ENCODE data around the gene SIGLEC5. TPM values are rescaled to one million over a fixed set of nuclear protein-coding genes. Genes with fewer than 3 reads are reported as not detected.

The SIGLEC5 gene
- total RNA-seq, 1 donor: not detected

DNA sequence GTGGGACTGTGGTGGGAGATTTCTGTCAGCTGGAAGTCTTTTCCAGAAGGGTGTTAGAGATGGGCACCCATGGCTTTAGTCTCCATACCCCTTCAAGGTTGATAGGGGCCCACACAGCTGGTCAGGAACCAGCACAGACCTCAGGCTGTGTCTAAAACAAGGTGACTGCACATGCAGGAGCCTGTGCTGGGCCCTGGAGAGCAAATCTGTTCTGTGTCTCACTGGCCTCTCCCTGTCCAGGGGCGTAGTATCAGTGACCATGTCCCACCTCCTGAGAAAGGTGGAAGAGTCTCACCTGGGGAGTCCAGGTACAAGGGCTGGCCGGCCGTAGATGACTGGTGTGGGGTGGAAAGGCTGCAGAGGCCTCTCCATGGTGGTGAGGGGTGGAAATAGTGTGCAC is 39.8 kb downstream of the SIGLEC5 start:
- TF ChIP-seq CTCF (IDR thresholded peaks at IDR 0.05; ENCODE audit: insufficient read depth, low read depth, low read length): no peak
- no peak overlapping the region for H3K4me3 ChIP-seq (ENCODE audit: low read depth, low read length)
- DNase-seq (ENCODE audit: low read depth): no peak

DNA sequence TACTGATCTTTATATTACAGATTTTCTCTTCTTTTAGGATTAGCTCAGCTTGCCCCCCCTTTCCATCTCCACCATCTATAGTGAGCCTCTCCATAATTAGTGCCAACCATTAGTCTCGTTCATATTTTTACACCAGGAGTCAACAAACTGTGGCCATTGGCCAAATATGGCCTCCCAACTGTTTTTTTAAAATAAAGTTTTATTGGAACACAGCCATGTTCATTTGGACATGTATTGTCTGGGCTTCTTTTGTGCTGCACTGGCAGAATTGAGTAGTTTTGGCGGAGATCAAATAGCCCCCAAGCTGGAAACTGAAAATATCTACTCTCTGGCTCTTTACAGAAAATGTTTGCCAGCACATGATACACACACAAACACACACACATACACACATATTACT is 40.7 kb downstream of the SIGLEC5 start:
- TF ChIP-seq CTCF (IDR thresholded peaks at IDR 0.05; ENCODE audit: insufficient read depth, low read depth, low read length): no peak
- H3K4me3 ChIP-seq (ENCODE audit: low read depth, low read length): no peak overlapping the region
- no peak for DNase-seq (ENCODE audit: low read depth)

DNA sequence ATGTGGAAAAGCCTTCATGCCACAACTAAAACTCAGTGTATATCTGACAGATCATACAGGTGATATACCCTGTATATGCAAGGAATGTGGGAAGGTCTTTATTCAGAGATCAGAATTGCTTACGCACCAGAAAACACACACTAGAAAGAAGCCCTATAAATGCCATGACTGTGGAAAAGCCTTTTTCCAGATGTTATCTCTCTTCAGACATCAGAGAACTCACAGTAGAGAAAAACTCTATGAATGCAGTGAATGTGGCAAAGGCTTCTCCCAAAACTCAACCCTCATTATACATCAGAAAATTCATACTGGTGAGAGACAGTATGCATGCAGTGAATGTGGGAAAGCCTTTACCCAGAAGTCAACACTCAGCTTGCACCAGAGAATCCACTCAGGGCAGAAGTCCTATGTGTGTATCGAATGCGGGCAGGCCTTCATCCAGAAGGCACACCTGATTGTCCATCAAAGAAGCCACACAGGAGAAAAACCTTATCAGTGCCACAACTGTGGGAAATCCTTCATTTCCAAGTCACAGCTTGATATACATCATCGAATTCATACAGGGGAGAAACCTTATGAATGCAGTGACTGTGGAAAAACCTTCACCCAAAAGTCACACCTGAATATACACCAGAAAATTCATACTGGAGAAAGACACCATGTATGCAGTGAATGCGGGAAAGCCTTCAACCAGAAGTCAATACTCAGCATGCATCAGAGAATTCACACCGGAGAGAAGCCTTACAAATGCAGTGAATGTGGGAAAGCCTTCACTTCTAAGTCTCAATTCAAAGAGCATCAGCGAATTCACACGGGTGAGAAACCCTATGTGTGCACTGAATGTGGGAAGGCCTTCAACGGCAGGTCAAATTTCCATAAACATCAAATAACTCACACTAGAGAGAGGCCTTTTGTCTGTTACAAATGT is 42.7 kb downstream of the SIGLEC5 start:
- no peak overlapping the region for H3K4me3 ChIP-seq (ENCODE audit: low read depth, low read length)
- DNase-seq (ENCODE audit: low read depth): no peak
- TF ChIP-seq CTCF (IDR thresholded peaks at IDR 0.05; ENCODE audit: insufficient read depth, low read depth, low read length): no peak

GRCh38 chr19:51586799-51587198 is 43.4 kb downstream of the SIGLEC5 start:
- no peak for DNase-seq (ENCODE audit: low read depth)
- no peak overlapping the region for H3K4me3 ChIP-seq (ENCODE audit: low read depth, low read length)
- no peak for TF ChIP-seq CTCF (IDR thresholded peaks at IDR 0.05; ENCODE audit: insufficient read depth, low read depth, low read length)

DNA sequence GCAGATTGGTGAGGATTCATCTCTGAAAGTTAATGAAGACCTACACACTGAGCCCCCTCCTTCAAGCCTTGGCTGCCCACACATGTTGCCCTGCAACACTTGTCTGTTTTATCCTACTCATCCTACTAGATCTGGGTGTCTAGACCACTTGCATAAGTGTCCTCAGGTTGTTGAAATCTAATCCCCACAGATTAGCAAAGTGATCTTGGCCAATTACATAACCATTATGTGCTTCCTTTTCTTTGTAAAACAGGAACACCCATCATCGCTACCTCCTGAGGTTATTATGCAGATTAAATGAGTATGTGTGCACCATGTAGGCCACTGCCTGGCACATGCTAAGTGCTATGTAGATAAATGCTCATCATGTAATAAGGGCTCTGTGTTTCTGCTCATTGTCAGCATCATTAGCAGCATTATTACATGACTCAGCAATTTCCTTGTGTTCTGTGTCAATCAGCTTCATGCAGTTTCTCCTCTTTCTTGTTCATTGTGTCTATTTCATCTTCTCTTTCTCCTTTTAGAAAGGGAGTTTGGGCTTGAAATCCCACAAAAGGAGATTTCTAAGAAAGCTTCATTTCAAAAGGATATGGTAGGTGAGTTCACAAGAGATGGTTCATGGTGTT is 44.0 kb downstream of the SIGLEC5 start:
- DNase-seq (ENCODE audit: low read depth): no peak
- TF ChIP-seq CTCF (IDR thresholded peaks at IDR 0.05; ENCODE audit: insufficient read depth, low read depth, low read length): no peak

GRCh38 chr19:51576850-51577249 is 53.4 kb downstream of the SIGLEC5 start:
- no peak for TF ChIP-seq CTCF (IDR thresholded peaks at IDR 0.05; ENCODE audit: insufficient read depth, low read depth, low read length)
- H3K4me3 ChIP-seq (ENCODE audit: low read depth, low read length): no peak overlapping the region
- no peak for DNase-seq (ENCODE audit: low read depth)

More for the DNA sequence above, 44.0 kb downstream of the SIGLEC5 start:
- H3K4me3 ChIP-seq (ENCODE audit: low read depth, low read length): no peak overlapping the region
